Fibroblast of lung (primary cell): Measurements from ENCODE around the gene INSIG1. TPM values are rescaled to one million over a fixed set of nuclear protein-coding genes. Genes with fewer than 3 reads are reported as not detected.

Experiments
- DNase-seq, 2 donors: peaks; one replicate each; pipeline versions ENCODE4 v3.0.0 to v3.0.0-alpha.2; 2010; ENCODE audit warnings: low read depth in 2 of 2
- H2AFZ ChIP-seq: 2 replicates; pipeline ENCODE4 v1.5.1; 2012; ENCODE audit warnings: low read length, control low read depth, inconsistent platforms
- H3K27ac ChIP-seq: 2 replicates; pipeline ENCODE4 v1.5.1; 2011; ENCODE audit warnings: low read length, control low read depth; ENCODE audit not compliant: insufficient read depth
- H3K27me3 ChIP-seq: 2 replicates; pipeline ENCODE4 v1.5.1; 2011; ENCODE audit warnings: mild to moderate bottlenecking, low read length; ENCODE audit not compliant: control insufficient read depth, insufficient read depth
- H3K36me3 ChIP-seq: 2 replicates; pipeline ENCODE4 v1.5.1; 2011; ENCODE audit warnings: low read length; ENCODE audit not compliant: control insufficient read depth, insufficient read depth
- H3K4me1 ChIP-seq: 2 replicates; pipeline ENCODE4 v1.5.1; 2011; ENCODE audit warnings: low read length; ENCODE audit not compliant: control insufficient read depth, insufficient read depth; ENCODE audit errors: extremely low read depth
- H3K4me2 ChIP-seq: 2 replicates; pipeline ENCODE4 v1.5.1; 2011; ENCODE audit warnings: low read length, control low read depth; ENCODE audit not compliant: insufficient read depth; ENCODE audit errors: extremely low read depth
- H3K4me3 ChIP-seq, 4 experiments: fragments of 200-600 bp in 1 of 4; sonication (generic) in 1 of 4; replicated peaks in 1 of 4; 2 replicates each; pipeline ENCODE4 v1.5.1; 2011 to 2016; ENCODE audit warnings: low read length in 4 of 4, low read depth in 3 of 4, mild to moderate bottlenecking in 3 of 4, control low read depth in 2 of 4, inconsistent platforms in 1 of 4, mixed read lengths in 1 of 4; ENCODE audit not compliant: insufficient read depth in 1 of 4; ENCODE audit errors: control extremely low read depth in 1 of 4
- H3K79me2 ChIP-seq: 2 replicates; pipeline ENCODE4 v1.5.1; 2012; ENCODE audit warnings: mild to moderate bottlenecking, low read length, inconsistent platforms; ENCODE audit not compliant: control insufficient read depth, insufficient read depth
- H3K9ac ChIP-seq: 2 replicates; pipeline ENCODE4 v1.5.1; 2011; ENCODE audit warnings: mild to moderate bottlenecking, low read length, control low read depth; ENCODE audit not compliant: insufficient read depth
- H3K9me3 ChIP-seq: 2 replicates; pipeline ENCODE4 v1.5.1; 2012; ENCODE audit warnings: low read depth, low read length; ENCODE audit not compliant: control insufficient read depth, insufficient read depth
- H4K20me1 ChIP-seq: 2 replicates; pipeline ENCODE4 v1.5.1; 2011; ENCODE audit warnings: low read length; ENCODE audit not compliant: control insufficient read depth, insufficient read depth; ENCODE audit errors: extremely low read depth
- EZH2 ChIP-seq: IDR thresholded peaks from 2 replicates; pipeline ENCODE4 v1.5.1; 2012; ENCODE audit warnings: low read length, control low read depth, mild to moderate bottlenecking; ENCODE audit errors: missing control alignments
- polyA plus RNA-seq, 2 donors: library from polyadenylated mRNA; depleted of rRNA in 1 of 2; stranded (reverse) in 1 of 2; unstranded in 1 of 2; fragments of >200 nt; gene quantifications; 2 replicates each; pipeline ENCODE4 v1.2.1, GENCODE V29; 2011 to 2012; ENCODE audit warnings: missing spikeins in 1 of 2
- total RNA-seq: library from RNA; depleted of rRNA; stranded (reverse); fragments of >200 nt; gene quantifications from 2 replicates; pipeline ENCODE4 v1.2.1, GENCODE V29; 2014
- TF ChIP-seq, protein P1 (sequence below), 2 donors: IDR thresholded peaks in 1 of 2; conservative IDR thresholded peaks in 1 of 2; 1 replicate in 1 of 2; 2 replicates in 1 of 2; pipeline ENCODE4 v1.5.1; 2011 to 2012; ENCODE audit warnings: low read length in 2 of 2, control low read depth in 1 of 2, inconsistent platforms in 1 of 2, low read depth in 1 of 2, mild to moderate bottlenecking in 1 of 2

The INSIG1 gene
- total and polyA plus RNA-seq, 2 donors (not counting 1 experiment from before 2014, with no cell fraction given) = 216 to 353 TPM

DNA sequence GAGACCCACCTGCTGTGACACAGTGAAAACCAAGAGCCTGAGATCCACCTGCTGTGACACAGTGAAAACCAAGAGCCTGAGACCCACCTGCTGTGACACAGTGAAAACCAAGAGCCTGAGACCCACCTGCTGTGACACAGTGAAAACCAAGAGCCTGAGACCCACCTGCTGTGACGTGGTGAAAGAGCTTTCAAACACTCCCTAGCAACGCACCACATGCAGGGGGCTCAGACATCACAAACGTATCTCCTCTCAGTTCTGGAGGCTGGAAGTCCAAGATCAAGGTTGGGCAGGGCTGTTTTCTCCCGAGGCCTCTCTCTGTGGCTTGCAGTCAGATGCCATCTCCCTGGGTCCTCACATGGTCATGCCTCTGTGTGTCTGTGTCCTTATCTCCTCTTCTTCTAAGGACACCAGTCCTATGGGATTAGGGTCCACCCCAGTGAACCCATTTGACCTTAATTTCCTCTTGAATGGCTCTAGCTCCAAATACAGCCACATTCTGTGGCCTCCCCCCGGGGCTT is 43.8 kb downstream of the INSIG1 start:
- Histone ChIP-seq H3K9me3 (no peaks in the 10 kb centered on the region), H3K27ac (no peak overlapping the region), H3K4me2 (no peak overlapping the region), H3K4me3 (no peak overlapping the region), H3K27me3 (no peaks in the 10 kb centered on the region), H3K79me2 (no peaks in the 10 kb centered on the region), H4K20me1 (no peaks in the 10 kb centered on the region), H2AFZ (no peak overlapping the region), H3K9ac (no peak overlapping the region), H3K36me3 (no peaks in the 10 kb centered on the region), H3K4me1 (no peaks in the 10 kb centered on the region)
- DNase-seq = no peak
- TF ChIP-seq EZH2 = no peak
- TF ChIP-seq, protein P1, sequence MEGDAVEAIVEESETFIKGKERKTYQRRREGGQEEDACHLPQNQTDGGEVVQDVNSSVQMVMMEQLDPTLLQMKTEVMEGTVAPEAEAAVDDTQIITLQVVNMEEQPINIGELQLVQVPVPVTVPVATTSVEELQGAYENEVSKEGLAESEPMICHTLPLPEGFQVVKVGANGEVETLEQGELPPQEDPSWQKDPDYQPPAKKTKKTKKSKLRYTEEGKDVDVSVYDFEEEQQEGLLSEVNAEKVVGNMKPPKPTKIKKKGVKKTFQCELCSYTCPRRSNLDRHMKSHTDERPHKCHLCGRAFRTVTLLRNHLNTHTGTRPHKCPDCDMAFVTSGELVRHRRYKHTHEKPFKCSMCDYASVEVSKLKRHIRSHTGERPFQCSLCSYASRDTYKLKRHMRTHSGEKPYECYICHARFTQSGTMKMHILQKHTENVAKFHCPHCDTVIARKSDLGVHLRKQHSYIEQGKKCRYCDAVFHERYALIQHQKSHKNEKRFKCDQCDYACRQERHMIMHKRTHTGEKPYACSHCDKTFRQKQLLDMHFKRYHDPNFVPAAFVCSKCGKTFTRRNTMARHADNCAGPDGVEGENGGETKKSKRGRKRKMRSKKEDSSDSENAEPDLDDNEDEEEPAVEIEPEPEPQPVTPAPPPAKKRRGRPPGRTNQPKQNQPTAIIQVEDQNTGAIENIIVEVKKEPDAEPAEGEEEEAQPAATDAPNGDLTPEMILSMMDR (conservative IDR thresholded peaks at IDR 0.05 in 1 of 2, IDR thresholded peaks at IDR 0.05 in 1 of 2; ENCODE audit: low read depth in 1 of 2, low read length in 2 of 2) = no peak

DNA sequence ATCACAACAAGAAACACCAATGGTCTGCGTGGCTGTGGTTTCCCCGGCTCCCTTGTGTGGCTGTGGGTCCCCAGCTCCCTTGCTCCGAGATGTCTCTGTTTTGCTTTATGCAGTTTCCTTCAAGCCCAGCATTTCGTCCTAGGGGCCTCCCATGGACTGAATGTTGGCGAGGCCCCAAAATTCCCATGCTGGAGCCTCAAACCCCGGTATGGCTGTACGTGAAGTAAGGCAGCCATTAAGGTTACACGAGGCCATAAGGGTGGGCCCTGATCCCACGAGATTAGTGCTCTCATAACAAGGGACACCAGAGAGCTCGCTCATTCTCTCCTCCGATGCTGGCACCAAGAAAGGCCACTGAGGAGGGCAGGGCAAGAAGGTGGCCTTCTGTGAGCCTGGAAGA is 44.6 kb downstream of the INSIG1 start:
- Histone ChIP-seq H3K9me3 (no peaks in the 10 kb centered on the region), H3K4me1 (no peaks in the 10 kb centered on the region), H3K9ac (no peak overlapping the region), H3K36me3 (no peaks in the 10 kb centered on the region), H2AFZ (no peak overlapping the region), H3K27me3 (no peaks in the 10 kb centered on the region), H4K20me1 (no peaks in the 10 kb centered on the region), H3K27ac (no peak overlapping the region), H3K4me2 (no peak overlapping the region), H3K79me2 (no peaks in the 10 kb centered on the region), H3K4me3 (no peak overlapping the region)
- DNase-seq = no peak
- TF ChIP-seq, protein P1 (conservative IDR thresholded peaks at IDR 0.05 in 1 of 2, IDR thresholded peaks at IDR 0.05 in 1 of 2; ENCODE audit: low read depth in 1 of 2, low read length in 2 of 2) = no peak

DNA sequence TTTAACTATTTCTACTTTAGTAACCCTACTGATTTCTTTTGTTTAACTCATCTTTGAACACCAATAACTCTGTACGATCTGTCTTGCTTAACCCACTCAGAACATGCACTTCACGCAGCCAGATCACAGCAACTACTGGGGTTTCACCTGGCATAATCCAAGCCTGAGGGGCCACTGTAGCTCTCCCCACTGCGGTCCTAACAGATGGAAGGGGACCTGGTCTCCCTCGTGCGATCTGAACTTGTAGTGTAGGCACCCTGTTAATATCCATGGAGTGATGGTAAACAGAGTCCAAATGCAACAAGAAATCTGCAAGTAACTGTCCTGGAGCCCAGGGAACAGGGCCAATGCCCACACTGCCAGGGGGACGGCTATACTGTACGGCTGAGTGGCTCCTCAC is 45.5 kb downstream of the INSIG1 start:
- H3K4me2 ChIP-seq = no peak overlapping the region
- H3K27me3 ChIP-seq = no peaks in the 10 kb centered on the region
- TF ChIP-seq, protein P1 (conservative IDR thresholded peaks at IDR 0.05 in 1 of 2, IDR thresholded peaks at IDR 0.05 in 1 of 2; ENCODE audit: low read depth in 1 of 2, low read length in 2 of 2) = no peak
- no peak for TF ChIP-seq EZH2
- no peak overlapping the region for H3K9ac ChIP-seq
- no peaks in the 10 kb centered on the region for H3K9me3 ChIP-seq
- no peak overlapping the region for H3K27ac ChIP-seq
- no peak overlapping the region for H3K4me3 ChIP-seq
- no peaks in the 10 kb centered on the region for H4K20me1 ChIP-seq
- no peaks in the 10 kb centered on the region for H3K36me3 ChIP-seq
- no peak overlapping the region for H2AFZ ChIP-seq
- no peak for DNase-seq
- H3K4me1 ChIP-seq = no peaks in the 10 kb centered on the region
- H3K79me2 ChIP-seq = no peaks in the 10 kb centered on the region
